Cardiac septum (tissue), 1 donor: ENCODE data around the gene EEF2KMT. TPM values are rescaled to one million over a fixed set of nuclear protein-coding genes. Genes with fewer than 3 reads are reported as not detected.
"Not testable (repeated sequence)": the region's sequence is repeated elsewhere in the genome, so short reads cannot be mapped to it uniquely, and the experiment has no call there.

Experiments used
- DNase-seq: peaks from one replicate; pipeline ENCODE4 v3.0.0-alpha.2; 2020; ENCODE audit warnings: low spot score
- intact Hi-C: fragments of 100-400 bp; cut with DNase I; formaldehyde crosslinking; loops from one replicate; pipeline ENCODE4 v1.14.0; 2022
- total RNA-seq: library from RNA; stranded (reverse); fragmentation: NEBNext Ultra II Directional; extraction: Animal tissue kit (Norgen Biotek cat#: 25700); gene quantifications from one replicate; pipeline ENCODE4 v1.2.1, GENCODE V29; 2021
- donor health status: DM: no; HTN: no; CAD: no.

The EEF2KMT gene
- total RNA-seq, 1 donor from 2014 or later, result 6.1 TPM

DNA sequence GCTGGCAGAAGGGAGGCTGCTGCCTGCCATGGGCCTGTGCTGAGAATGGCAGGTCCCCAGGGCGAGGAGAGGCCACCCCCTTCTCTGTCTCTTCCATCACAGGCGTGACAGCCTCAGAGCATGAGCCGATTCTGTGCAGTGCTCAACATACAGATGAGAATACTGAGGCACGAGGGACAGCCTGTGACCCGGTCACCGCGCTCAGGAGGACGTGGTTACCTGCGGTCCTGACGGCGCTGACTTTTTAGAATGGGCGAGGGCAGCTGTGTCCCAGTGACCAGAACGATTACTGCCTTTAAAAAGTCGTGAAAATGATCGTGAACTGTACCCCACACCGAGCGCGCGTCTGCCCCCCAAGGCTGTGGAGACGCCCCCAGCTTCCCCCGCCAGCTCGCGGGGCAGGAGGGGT, 530 bp downstream of the EEF2KMT start:
- DNase-seq, intact Hi-C loops: not testable (repeated sequence)

DNA sequence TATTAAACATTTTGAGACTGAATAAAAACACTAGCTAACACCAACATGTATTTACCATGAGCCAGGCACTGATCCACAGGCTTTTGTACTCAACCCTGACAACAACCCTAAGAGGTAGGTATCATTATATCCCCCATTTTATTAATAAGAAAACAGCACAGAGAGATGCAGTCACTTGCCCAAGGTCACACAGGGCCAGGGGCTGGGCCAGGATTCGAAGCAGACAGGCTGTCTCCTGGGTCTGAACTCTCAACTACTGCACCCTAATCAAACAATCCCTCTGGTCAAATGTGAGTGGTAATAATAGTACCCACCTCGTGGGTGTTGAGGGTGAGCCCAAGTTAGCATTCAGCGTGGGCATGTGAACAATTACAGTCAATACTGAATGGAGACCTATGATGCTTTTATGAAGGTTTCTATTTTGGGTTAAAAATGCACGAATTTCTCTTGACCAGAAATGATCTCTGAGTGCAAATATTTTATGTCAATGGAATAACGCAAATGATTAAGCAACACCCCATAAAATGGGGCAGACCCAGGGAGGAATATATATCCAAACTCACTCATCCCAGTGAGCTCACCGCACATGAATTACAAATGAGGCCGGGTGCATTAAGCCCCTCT, 1.0 kb downstream of the EEF2KMT start:
- DNase-seq, intact Hi-C loops: not testable (repeated sequence)

DNA sequence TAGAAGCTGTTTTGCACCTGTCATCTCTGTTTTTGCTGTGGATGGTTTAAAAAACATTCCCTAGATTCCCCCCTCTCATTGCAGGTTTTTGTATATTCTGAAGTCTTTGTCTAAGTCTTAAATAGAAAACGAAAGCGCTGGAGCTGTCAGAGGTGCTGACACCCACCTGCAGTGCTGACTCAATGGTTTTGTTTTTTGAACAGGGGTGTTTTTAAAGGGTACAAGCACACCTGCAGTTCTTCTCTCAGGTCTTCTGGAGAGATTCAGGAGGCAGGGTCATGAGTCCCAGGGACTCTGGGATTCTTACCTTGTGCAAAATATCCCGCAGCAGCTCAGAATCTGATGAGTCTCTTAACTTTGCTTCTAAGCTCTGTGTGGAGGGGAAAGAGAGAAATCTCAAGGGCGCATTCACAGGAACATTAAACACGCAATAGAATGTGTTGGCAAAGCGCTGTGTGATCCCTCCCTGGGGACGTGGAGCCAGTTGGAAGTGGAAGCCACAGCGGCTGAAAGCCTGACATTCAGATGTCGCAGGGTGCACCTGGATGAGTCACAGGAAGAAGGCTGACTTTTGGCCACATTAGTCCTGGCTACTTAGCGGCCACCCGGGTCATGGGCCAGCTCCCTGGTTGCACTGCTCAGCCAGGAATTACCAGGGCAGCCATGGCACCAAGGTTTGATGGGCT, 2.3 kb downstream of the EEF2KMT start:
- intact Hi-C loops, DNase-seq: not testable (repeated sequence)

DNA sequence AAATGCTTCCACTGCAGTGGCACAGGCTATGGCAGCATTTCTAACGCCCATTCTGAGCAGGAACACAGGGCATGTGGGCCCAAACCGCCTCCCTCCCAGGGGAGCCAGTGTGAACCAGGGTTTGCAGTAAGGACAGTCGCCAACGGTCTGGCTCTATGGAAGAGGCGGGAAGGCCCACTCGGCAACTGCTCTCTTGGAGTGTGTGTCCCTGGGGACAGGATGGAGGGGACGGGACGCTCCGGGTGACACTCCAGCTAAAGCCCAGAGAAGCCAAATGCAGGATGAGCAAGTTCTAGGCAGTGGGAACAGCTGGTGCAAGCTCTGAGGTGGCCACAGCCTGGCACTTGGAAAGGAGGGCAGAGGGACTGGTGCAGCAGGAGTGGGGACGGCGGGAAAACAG, 3.8 kb downstream of the EEF2KMT start:
- DNase-seq, intact Hi-C loops: not testable (repeated sequence)

DNA sequence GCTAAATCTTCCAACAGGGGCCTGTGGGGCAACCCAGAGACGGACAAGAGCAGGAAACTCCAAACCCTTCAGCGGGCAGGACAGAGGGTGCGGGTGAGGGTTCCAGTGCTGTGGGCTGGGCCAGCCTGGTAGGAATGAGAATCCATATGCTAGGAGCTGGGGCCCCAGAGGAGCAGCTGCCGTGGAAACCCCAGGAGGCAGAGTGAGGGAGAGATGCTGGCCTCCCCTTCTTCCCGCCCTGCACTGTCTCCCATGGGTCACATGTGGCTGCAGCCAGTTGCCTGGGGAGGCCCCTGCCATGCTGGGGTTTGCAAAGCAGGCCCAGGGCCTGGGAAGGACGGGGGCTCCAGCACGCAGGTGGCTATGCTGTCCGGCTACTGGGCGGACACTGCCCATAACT, 4.5 kb downstream of the EEF2KMT start:
- intact Hi-C loops, DNase-seq: not testable (repeated sequence)

DNA sequence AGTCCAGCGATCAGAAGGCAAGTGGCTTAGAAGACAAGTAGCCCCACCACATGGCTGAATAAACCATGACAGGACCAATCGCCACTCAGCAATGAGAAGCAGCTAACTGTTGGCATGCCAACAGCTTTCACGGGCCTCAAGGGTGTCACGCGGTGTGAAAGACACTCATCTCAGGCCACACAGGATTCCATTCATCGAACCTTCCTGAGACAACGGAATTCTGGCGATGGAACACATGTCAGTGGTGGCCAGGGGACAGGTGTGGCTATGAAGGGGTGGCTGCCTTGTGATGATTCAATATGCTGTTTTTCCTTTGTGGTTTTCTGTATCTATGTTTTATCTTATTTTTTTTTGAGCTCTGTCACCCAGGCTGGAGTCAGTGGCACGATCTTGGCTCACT, 7.0 kb downstream of the EEF2KMT start:
- intact Hi-C loops, DNase-seq: not testable (repeated sequence)

DNA sequence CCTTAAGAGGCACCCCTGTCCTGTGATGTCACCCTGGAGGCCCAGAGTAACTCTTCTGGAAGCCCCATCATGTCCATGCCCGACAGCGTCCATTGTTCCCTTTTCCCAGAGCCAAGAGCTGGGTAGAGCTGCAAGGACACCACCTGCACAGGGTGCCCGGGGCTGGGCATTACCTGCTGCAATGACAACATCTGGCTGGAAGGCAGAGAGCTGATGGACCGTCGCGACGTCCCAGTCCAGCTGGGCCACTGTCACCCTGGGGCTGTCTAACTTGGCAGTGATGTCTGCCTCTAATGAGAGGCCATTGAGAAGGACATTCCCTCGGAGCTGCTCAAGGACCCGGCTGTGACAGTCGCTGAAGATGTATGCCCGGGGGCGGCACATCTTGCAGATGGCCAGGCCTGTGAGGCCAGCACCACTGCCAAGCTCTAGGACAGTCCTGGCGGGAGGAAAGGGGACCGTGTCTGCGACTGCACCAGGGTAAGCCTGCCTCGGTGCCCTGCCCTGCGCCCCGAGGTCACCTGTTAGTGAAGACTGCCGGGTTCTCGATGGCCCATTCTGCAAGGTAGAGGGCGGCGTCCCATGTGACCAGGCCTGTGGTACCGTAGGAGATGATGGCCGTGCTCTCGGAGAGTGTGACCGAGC, 7.6 kb downstream of the EEF2KMT start:
- not testable (repeated sequence) for DNase-seq

DNA sequence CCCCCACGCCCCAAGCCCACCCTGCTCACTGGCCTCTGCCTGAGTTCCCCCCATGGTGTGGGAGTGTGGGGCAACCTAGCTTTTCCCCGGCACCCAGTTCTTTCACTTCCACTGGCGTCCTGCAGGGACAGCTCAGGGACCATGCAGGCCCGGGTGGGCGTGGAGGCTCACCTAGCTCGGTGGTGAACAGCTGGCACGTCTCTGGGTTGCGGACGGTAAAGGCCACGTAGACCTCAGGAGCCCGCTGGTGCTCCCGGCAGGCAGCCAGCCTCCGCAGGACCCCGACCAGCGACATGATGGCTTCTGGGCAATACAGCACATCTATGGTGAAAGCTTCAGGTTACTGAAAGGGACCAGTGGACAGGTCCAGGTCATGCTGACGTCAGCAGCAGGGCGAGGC, 8.7 kb downstream of the EEF2KMT start:
- DNase-seq, intact Hi-C loops: not testable (repeated sequence)

More for the DNA sequence above, 7.6 kb downstream of the EEF2KMT start:
- intact Hi-C loops, result not testable (repeated sequence)

DNA sequence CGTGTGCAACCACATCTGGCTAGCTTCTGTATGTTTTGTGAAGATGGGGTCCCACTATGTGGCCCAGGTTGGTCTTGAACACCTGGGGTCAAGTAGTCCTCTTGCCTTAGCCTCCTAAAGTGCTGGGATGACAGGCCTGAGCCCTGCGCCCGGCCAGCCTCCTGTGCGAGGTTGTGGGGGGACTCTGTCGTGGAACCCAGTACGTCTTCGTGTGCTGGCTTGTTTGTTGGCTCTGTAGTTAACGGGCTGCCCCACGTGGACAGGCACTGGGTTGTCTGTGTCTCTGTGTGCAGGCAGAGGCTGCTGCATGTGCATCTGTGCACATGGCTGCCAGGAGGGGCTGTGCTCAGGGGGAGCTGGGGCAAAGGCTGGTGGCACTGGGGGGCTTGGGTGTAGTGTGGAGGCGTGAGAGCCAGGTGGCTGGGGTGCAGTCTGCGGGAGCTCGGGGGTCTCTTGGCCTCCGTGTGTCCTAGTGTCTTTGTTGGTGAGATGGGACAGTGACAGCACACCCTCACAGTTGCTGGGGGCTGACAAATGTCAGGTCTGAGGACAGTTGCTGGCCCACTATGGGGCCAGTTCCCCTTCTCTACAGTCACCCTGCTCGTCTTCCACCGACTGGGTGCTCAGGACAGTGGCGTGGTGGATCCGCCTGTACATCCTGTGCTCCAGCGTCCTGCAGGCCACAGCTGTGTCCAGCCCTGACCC, 9.4 kb downstream of the EEF2KMT start:
- DNase-seq, intact Hi-C loops: not testable (repeated sequence)

DNA sequence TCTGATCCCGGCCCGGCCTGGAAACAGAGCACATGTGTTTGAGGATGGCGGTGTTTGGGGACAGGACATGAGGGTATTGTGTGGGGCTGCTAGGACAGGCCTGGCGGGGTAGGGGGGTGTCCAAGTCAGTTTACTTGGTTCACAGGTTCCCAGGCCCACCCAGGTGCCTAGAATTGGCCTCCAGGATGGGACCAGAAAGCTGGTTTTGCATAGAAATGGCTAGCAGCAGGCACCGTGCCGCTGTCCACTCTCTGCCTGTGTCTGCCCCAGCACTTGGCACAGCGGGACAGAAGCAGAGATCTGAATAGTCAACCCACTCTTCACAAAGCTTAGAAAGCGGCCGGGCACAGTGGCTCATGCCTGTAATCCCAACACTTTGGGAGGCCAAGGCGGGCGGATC, 11.9 kb downstream of the EEF2KMT start:
- intact Hi-C loops, DNase-seq: not testable (repeated sequence)

DNA sequence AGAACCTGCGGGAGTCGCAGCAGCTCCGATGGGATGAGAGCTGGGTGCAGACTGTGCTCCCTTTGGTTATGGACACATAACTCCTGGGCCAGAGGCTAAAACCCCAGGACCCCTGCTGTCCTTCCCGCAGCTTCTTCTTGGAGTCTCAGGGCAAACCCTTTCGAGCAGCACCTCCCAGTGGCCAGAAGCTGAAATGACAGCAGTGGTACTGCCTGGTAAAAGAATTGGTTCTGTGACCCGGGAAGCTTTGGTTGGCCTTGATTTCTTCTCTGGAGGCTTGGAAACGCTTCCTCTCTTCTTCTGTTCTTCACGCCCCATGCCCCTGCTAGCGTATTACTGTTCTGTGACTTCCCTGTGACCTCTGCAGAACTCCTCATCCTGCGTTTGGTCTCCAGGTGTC, 12.8 kb downstream of the EEF2KMT start:
- DNase-seq, intact Hi-C loops: not testable (repeated sequence)

DNA sequence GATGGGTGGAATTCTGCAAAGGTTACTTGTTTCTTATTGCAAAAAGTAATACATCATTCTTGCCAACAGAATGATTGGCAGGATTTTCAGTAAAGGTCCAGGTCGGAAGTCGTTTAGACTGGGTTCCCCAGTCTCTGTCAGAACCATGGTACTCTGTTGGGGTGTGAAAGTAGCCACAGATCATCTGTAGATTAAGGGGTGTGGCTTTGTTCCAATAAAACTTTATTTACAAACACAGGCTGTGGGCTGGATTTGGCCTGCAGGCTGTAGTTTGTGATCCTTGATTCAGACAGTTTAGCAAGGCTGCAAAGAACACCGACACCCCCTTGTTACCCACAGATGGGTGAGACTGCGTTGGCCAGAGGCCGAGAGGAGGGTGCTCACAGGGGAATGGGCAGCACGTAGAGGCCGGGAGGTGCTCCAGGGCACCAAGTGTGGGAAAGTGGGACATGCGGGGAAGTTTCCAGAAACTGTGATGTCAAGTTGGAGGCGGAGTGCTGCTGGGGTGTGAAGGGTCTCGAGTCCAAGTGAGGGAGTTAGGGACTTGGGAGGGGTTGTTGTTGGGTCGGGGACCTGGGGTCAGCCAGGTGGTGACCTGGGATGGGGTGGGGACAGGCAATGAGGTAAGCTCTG, 13.4 kb downstream of the EEF2KMT start:
- DNase-seq, intact Hi-C loops: not testable (repeated sequence)

DNA sequence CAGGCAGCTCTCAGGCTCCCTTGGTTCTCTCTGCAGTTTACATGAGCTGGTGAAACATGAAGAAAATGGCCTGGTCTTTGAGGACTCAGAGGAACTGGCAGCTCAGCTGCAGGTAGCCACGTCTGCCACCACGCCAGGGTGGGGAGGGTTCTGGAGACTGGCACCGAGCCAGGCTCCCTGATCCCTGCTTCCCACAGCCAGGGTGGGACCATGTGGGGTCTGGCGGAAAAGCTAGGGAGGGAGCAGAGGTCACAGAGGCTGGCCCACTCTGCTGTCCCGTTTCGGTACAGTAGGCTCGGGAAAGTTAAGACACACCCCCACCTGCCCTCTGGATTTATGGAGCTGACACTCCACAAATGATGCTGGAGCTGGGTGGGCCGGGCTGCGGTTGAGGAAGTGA, 13.9 kb downstream of the EEF2KMT start:
- intact Hi-C loops, DNase-seq: not testable (repeated sequence)

DNA sequence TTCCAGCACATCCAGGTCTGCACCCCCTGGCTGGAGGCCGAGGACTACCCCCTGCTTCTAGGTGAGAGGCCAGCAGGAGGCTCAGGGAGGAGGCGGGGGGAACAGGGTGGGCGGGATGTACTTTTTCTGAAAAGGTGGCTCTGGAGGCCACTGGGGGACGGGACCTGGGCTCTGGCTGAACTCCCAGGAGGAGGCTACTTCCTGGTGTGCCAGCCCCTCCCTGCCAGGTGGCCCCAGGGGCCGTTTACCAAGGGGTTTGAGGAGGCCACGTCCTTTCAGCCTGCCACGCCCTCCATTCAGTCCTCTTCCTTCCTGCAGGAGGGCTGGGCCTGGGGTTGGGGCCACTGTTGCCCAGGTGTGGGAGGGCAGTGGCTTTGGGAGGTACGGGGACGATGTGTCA, 16.6 kb downstream of the EEF2KMT start:
- intact Hi-C loops, result not testable (repeated sequence)

DNA sequence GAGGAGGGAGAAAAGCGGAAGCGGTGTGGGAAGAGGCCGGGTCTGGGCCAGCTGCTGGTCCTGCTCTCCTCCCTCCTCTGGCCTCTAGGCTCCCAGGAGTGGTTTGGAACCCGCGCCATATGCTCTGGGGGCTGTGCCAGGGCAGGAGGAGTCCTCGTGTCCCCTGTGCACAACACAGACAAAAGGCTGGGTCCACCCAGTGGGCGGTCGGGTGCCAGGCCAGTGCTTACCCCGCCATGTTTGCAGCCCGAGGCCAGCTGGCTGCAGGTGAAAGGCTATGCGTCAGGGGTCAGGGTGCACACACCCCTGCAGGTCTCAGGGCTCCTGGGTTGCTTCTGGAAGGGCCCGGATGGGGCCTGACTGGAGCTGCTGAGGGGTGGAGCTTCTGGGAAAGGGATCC, 17.1 kb downstream of the EEF2KMT start:
- DNase-seq, intact Hi-C loops: not testable (repeated sequence)

More for the DNA sequence above, 16.6 kb downstream of the EEF2KMT start:
- DNase-seq, result not testable (repeated sequence)

DNA sequence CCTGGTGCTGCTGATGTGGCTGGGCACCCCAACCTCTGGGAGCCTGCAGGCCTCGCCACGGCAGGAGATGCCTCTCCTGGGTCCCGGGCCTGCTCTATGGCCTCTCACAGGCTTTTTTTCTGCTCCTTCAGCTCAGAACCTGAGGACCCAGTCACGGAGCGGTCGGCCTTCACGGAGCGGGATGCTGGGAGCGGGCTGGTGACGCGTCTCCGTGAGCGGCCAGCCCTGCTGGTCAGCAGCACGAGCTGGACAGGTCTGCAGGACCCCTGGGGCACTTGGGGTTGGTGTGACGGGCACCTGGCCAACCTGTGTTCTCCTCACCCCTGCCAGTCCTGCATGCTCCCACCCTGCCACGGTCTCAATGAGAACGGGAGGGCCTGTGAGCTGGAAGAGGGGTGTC, 19.0 kb downstream of the EEF2KMT start:
- DNase-seq, result no peak
- intact Hi-C loops, result no loop called here

DNA sequence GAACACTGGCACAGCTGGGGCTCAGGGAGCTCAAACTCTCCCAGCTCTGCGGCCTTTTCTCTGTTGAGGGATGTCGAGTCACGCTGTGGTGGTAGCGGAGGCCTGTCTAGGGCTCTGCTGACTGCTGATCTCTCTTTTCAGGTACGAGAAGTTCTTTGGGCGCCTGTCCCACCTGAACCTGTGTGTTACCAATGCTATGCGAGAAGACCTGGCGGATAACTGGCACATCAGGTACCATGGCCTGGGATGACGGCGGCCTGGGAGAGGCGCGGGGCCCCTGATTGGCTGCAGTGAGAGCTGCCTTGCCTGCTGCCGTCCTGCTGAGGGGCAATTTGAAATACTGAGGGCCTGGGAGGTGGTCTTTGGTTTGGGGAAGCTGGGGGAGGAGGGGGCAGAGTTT, 20.3 kb downstream of the EEF2KMT start:
- intact Hi-C loops, result no loop called here
- no peak for DNase-seq

DNA sequence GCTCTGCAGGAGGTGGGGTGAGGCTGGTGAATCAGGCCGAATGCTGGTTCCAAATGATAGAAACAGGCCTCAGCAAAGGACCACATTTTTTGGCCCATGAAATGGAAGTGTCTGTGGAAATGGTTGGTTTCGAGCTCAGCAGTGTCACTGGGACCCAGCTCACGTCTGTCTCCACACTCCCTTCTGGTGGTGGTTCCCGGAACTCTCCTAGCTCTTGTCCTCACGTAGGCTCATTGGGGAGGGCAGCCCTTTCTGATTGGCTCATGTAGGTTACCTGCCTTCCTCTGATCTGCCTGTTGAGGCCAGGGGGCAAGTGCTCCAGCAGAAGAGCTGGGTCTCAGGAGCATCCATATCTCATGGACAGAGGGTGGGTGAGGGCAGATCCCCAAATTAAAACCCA, 22.0 kb downstream of the EEF2KMT start:
- DNase-seq, result no peak
- intact Hi-C loops, result no loop called here

DNA sequence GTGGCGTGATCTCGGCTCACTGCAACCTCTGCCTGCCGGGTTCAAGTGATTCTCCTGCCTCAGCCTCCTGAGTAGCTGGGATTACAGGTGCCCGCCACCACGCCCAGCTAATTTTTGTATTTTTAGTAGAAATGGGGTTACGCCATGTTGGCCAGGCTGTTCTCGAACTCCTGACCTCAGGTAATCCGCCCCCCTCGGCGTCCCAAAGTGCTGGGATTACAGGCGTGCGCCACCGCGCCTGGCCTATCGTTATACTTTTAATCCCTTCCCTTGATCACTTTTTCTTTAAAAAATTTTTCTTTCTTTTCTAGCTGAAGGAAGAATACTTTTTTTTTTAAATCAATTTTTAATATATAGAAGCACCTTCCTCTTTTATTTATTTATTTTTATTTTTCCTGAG, 23.8 kb downstream of the EEF2KMT start:
- intact Hi-C loops, result loop anchor here (5.0 kb wide), 1 partner anchor 226 kb away; the partner anchor contains the start of genes GLYR1 and UBN1

More for the DNA sequence above, 23.8 kb downstream of the EEF2KMT start:
- not testable (repeated sequence) for DNase-seq
